GM06990 (cell line): ENCODE data around the gene PCDH19.

Experiments used
- DNase-seq: peaks from one replicate; pipeline ENCODE4 v3.0.0-alpha.2; 2011; ENCODE audit not compliant: insufficient read length; ENCODE audit errors: extremely low read depth
- H3K27me3 ChIP-seq: replicated peaks from 2 replicates; pipeline ENCODE4 v1.6.0; 2011; ENCODE audit warnings: low read length; ENCODE audit not compliant: control insufficient read depth, insufficient read depth
- H3K36me3 ChIP-seq: 2 replicates; pipeline ENCODE4 v1.5.1; 2011; ENCODE audit warnings: low read length; ENCODE audit not compliant: control insufficient read depth, insufficient read depth
- H3K4me3 ChIP-seq: replicated peaks from 2 replicates; pipeline ENCODE4 v1.5.1; 2011; ENCODE audit warnings: low read depth, mild to moderate bottlenecking, control low read depth, low read length
- TF ChIP-seq, protein P1 (sequence below): IDR thresholded peaks from 2 replicates; pipeline ENCODE4 v1.5.1; 2011; ENCODE audit warnings: low read length, control low read depth, mild to moderate bottlenecking, inconsistent platforms; ENCODE audit not compliant: insufficient read depth, poor library complexity, severe bottlenecking

Gene PCDH19

DNA sequence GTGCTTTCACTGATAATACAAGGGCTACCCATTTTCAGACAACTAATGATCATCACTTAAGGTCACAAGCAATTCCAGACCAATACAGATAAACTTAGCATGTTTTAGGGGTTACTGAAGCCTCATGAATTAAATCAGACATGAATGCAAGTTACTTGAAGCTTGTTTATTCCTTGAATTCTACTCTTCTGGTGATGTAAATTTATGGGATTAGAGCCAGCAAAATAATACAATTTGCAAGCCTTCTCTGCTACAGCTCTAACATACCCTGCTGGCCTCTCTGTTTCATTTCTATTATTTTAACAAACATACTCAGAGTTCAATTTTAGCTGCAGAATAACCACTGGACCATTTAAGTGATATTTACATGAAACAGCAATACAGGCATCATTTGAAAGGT lies 60.7 kb downstream of the PCDH19 start:
- H3K27me3 ChIP-seq: no peaks in the 10 kb centered on the region
- TF ChIP-seq, protein P1, sequence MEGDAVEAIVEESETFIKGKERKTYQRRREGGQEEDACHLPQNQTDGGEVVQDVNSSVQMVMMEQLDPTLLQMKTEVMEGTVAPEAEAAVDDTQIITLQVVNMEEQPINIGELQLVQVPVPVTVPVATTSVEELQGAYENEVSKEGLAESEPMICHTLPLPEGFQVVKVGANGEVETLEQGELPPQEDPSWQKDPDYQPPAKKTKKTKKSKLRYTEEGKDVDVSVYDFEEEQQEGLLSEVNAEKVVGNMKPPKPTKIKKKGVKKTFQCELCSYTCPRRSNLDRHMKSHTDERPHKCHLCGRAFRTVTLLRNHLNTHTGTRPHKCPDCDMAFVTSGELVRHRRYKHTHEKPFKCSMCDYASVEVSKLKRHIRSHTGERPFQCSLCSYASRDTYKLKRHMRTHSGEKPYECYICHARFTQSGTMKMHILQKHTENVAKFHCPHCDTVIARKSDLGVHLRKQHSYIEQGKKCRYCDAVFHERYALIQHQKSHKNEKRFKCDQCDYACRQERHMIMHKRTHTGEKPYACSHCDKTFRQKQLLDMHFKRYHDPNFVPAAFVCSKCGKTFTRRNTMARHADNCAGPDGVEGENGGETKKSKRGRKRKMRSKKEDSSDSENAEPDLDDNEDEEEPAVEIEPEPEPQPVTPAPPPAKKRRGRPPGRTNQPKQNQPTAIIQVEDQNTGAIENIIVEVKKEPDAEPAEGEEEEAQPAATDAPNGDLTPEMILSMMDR: no peak
- DNase-seq: no peak
- no peak overlapping the region for H3K4me3 ChIP-seq
- no peaks in the 10 kb centered on the region for H3K36me3 ChIP-seq

DNA sequence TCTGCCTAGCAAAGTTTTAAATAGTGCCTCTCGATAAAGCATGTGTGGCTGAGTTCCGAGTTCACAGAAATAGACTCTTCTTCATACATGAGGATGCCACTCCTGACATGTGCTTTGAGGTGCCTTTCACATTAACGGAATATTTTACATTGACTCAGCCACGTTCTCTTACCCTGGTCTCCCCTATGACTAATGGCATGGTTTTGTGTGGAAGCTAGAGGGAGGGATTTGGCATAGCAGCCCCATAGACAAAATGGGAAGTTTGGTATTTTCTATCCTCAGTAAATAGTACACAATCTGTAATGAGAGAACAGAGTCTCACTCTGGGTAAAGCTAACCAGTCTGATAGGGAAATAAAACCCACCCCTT lies 68.9 kb downstream of the PCDH19 start:
- H3K36me3 ChIP-seq: no peaks in the 10 kb centered on the region
- TF ChIP-seq, protein P1: no peak
- no peak overlapping the region for H3K4me3 ChIP-seq
- no peak for DNase-seq
- no peaks in the 10 kb centered on the region; the same call in 1 of the 2 replicates for H3K27me3 ChIP-seq

DNA sequence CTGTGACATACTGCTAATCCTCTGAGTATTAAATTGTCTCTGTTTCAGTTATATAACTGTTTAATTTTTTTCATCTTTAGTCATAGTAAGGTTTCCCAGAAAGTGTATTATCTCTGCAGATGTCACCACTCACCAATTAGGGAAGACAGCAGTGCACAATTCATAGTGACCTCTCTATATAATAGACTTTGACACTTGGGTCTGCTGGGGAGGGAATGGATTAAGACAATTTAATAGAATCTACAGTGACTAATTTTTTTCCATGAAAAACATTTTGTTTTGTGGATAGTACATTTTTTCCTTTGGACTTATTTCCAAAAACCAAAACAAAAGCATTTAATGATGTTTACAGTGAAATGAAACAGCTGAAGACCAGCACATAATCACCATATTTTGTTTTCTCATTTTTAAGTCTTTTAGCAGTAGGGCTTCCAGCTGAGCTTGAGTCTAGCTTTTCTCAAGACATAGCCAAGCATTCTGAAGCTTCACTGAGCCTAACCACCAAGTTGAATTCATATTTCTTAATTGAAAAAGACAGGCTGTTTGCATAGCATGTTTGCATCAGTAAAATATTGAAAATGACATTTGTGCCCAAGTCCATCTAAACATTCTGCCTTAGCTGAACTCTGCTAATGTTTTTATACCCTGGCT lies 69.5 kb downstream of the PCDH19 start:
- Histone ChIP-seq H3K27me3 (no peaks in the 10 kb centered on the region; the same call in 1 of the 2 replicates), H3K36me3 (no peaks in the 10 kb centered on the region), H3K4me3 (no peak overlapping the region)
- DNase-seq: no peak
- TF ChIP-seq, protein P1: no peak

DNA sequence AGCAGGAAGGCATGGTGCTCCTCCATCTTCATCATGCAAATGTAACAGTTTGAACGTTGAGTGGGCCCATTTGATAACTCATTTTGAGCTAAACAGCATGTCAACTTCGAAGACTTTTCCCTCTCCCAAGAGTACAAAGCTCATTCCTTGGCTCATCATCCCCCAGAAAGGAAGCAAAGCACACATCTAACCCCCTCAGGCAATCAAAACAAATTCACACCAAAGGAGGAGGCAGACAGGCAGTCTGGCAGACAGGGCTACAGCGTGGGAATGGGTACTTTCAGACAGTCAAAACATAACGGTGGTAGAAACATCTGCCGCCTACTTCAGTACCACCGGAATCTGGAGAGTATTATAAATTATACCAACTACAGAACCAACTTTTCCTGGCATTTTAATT lies 81.7 kb downstream of the PCDH19 start:
- Histone ChIP-seq H3K4me3 (no peak overlapping the region), H3K27me3 (no peaks in the 10 kb centered on the region), H3K36me3 (no peaks in the 10 kb centered on the region)
- no peak for DNase-seq
- TF ChIP-seq, protein P1: no peak

DNA sequence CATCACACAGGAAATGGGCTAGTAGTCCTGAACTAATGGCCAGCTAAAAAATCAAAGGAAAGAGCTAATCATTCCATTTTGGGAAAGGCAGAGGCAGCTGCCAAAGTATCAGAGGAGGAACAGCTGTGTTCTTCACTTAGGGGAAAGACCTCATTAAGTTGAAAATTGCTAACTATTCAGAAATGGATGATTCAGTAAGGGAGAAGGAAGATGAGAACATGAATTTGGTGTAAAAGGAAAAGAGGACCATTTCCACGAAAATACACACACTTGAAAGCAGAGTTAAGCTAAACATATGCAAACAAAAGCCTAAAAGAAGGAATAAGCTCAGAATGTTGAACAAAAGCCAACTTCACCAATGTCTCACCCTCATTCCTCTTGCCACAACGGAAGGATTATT lies 90.4 kb downstream of the PCDH19 start:
- no peak for DNase-seq
- Histone ChIP-seq H3K27me3 (no peaks in the 10 kb centered on the region; the same call in 1 of the 2 replicates), H3K4me3 (no peak overlapping the region), H3K36me3 (no peaks in the 10 kb centered on the region)
- TF ChIP-seq, protein P1: no peak

DNA sequence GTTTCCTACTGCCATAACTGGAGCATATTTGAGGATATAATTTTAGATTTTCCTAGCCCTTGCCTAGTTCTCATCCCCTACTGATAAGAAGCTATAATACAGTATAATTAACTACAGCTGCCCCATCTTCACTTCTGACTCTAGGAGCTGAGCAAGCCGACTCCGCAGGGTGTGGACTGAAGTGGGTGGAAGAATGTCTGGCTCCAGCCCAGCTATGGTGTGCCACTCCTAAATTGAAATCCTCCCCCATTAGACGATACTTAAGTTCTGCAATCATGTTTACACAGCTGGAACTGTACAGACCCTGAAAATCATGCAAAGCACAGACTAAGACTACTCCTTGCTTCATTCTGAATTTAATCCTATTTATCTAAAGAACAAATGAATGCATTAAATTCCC lies 93.1 kb downstream of the PCDH19 start:
- H3K4me3 ChIP-seq: no peak overlapping the region
- DNase-seq: no peak

More for the DNA sequence above, 93.1 kb downstream of the PCDH19 start:
- H3K27me3 ChIP-seq: no peaks in the 10 kb centered on the region
- H3K36me3 ChIP-seq: no peaks in the 10 kb centered on the region
- TF ChIP-seq, protein P1: no peak
